Renal pelvis (tissue), 4 donors: ENCODE data around the gene BLID. TPM values are rescaled to one million over a fixed set of nuclear protein-coding genes. Genes with fewer than 3 reads are reported as not detected.
A peak's percentile ranks its signal among the peaks of the same experiment; 100 is the strongest.

Experiments
- DNase-seq: peaks from one replicate; pipeline ENCODE4 v3.0.0-alpha.2; 2013
- polyA plus RNA-seq, 3 donors: library from polyadenylated mRNA; unstranded; fragments of 120-200 nt; gene quantifications; one replicate each; pipeline ENCODE4 v1.2.1, GENCODE V29; 2013; ENCODE audit not compliant: insufficient read length in 3 of 3

Gene BLID
- polyA plus RNA-seq, 3 donors: not detected

- no peak for DNase-seq
Observed at GRCh38 chr11:122105044-122105758, 10.8 kb downstream of the BLID start.

GRCh38 chr11:122104341-122104740 is 11.7 kb downstream of the BLID start:
- no peak for DNase-seq

GRCh38 chr11:122103726-122104125 is 12.3 kb downstream of the BLID start:
- no peak for DNase-seq

- DNase-seq: no peak
Observed at GRCh38 chr11:122103321-122103720, 12.7 kb downstream of the BLID start.

GRCh38 chr11:122102426-122102825 is 13.6 kb downstream of the BLID start:
- no peak for DNase-seq

GRCh38 chr11:122101625-122102291 is 14.3 kb downstream of the BLID start:
- DNase-seq: peak; percentile 89

GRCh38 chr11:122100756-122101080 is 15.3 kb downstream of the BLID start:
- no peak for DNase-seq

- DNase-seq: no peak
Observed at GRCh38 chr11:122100037-122100755, 15.8 kb downstream of the BLID start.

GRCh38 chr11:122099374-122100036 is 16.5 kb downstream of the BLID start:
- DNase-seq: no peak

GRCh38 chr11:122098261-122098980 is 17.6 kb downstream of the BLID start:
- DNase-seq: no peak

GRCh38 chr11:122097419-122098001 is 18.5 kb downstream of the BLID start:
- no peak for DNase-seq

GRCh38 chr11:122096272-122097112 is 19.5 kb downstream of the BLID start:
- DNase-seq: no peak

- DNase-seq: no peak
Observed at GRCh38 chr11:122095681-122096262, 20.2 kb downstream of the BLID start.

- DNase-seq: no peak
Observed at GRCh38 chr11:122094836-122095235, 21.2 kb downstream of the BLID start.

GRCh38 chr11:122093731-122094275 is 22.2 kb downstream of the BLID start:
- DNase-seq: no peak

- no peak for DNase-seq
Observed at GRCh38 chr11:122091835-122092234, 24.2 kb downstream of the BLID start.

- no peak for DNase-seq
Observed at GRCh38 chr11:122089111-122089510, 26.9 kb downstream of the BLID start.

GRCh38 chr11:122085712-122086111 is 30.3 kb downstream of the BLID start:
- no peak for DNase-seq

- no peak for DNase-seq
Observed at GRCh38 chr11:122085264-122085663, 30.8 kb downstream of the BLID start.

- no peak for DNase-seq
Observed at GRCh38 chr11:122082205-122082604, 33.8 kb downstream of the BLID start.
